NCI-H510A (cell line): ENCODE results near the gene TNFAIP2.
"Not testable (repeated sequence)": the region's sequence is repeated elsewhere in the genome, so short reads cannot be mapped to it uniquely, and the experiment has no call there.

Experiments
- DNase-seq: peaks from one replicate; lab custom pipeline; 2025; lab: John Stamatoyannopoulos, UW

Gene TNFAIP2

DNA sequence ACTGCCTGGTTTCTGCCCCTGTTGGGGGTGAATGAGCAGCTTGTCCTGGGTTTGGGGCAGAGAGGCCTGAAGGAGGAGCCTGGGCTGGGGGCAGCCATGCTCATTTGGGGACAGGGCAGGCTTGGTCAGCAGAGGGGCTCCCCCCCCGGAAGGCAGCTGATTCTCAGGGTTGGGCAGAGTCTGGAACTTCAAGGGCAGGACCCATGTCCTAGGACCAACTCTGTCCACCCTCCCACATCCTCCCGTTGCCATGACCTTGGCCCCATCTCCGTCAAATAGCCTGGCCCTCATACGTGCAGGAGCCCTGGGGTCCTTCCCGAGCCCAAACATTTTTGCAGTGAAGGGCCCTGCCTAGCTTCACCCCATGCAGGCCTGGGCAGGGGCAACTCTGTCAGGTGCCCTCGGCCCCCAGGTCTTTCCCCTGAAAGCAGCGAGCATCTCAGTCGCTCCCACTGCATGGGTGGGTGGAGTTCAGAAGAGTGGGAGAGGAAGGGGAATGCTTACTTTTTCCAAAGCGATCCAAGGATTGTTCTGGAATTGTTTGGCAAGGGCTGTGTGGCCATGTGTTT, 32.6 kb downstream of the TNFAIP2 start:
- no peak for DNase-seq

DNA sequence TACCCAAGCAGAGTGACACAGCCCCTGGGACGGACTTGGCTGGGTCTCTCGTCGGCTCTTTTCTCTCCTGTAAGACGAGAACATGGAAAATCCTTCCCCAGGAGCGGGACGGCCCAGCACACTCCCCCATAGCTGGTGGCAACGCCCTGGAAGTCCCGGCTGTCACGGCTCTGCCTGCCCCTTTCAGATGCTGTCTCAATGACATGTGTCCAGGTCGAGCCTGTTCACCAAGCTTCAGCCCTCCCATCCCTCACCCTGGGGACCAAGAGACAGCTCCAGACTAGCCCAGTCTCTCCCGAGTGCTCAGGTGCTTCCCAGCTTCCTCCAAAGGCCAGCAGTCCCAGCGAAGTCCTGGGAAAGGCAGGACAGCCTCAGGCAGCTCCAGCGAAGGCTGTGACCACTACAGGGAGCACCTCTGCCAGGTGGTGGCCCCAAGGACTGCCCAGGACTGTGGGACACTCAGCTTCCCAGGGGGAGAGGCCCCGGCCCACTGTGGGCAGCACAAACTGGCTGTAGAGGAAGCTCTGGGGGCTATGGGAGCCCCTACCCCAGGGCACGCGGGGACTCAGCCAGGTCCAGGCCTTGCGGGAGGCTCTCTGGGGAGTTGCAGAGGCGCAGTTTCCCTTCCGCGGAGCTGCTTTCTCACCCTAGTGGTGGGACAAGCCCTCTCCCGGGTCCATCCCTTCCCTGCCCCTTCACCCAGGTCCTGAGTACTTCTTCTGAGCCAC, 33.6 kb downstream of the TNFAIP2 start:
- DNase-seq: no peak

DNA sequence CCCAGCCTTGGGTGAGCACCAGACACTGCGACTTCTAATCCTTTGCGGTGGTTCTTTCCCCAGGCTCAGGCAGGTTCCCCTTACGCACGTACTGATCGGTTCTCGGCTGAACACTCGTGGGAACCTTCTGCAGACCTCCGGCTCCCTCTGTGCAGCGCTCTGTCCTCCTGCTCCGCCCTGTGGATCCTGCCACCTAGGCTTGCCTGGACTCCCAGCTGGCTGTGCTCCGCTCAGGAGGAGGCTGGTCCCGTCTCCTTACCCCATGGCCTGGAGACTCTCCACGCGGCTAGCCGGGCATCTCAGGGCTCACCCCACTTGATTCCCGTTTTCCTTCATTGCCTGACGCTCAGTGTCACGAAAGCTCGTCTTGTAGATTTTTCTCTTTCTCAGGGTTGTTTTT, 34.7 kb downstream of the TNFAIP2 start:
- no peak for DNase-seq

DNA sequence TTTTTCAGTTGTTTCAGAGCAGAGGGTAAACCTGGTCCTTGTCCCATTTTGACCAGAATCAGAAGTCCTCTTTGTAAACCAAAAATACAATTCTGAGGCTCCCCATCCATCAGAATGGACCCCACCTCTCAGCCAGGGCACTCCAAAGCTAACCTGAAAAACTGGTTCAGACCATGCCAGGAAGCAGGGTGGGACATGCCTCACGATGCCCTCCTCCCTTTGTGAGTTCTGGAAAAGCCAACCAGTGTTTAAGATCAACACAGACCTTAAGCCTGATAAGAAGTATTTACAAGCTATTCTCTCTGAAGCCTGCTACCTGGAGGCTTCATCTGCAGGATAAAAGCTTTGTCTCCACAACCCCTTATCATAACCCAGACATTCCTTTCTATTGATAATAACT, 35.4 kb downstream of the TNFAIP2 start:
- no peak for DNase-seq

DNA sequence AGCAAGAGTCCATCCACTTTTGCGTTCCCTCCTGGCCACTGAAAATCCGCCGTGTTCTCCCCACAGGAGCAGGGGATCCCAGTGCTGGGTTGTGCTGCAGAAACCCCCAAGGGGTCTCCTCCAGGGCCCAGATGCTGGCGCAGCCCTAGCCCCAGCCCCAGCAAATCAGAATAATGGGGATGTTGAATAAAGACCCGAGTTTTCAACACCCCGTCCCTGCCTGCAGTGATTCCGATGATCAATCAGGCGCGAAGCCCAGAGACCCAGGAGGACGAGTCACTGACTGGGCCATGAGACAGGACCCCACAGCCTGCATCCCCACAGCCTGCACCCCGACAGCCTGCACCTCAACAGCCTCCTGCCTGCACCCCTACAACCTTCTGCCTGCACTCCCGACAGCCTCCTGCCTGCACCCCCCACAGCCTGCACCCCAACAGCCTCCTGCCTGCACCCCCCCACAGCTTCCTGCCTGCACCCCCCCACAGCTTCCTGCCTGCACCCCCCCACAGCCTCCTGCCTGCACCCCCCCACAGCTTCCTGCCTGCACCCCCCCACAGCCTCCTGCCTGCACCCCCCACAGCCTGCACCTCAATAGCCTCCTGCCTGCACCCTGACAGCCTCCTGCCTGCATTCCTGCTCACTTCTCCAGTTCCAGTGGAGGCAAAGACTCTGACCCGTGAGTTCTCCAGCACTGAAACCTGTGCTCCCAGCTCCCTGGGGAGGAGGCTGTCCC, 37.2 kb downstream of the TNFAIP2 start:
- no peak for DNase-seq

DNA sequence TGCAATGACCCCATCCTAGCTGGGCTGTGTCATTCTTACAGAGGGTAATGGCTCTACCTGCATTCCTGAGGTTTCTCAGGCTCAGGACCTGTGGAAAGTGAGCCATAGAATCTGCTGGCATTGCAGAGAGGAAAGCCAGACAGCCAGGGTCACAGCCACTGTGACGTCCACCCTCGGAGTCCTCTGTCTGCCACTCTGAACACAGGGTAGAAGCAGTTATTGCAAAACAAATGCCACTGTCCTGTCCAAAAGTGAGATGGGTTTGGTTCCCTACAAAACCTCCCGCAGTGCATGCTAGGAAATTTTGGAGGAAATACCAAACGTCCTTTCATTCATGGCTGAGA, 37.8 kb downstream of the TNFAIP2 start:
- no peak for DNase-seq

DNA sequence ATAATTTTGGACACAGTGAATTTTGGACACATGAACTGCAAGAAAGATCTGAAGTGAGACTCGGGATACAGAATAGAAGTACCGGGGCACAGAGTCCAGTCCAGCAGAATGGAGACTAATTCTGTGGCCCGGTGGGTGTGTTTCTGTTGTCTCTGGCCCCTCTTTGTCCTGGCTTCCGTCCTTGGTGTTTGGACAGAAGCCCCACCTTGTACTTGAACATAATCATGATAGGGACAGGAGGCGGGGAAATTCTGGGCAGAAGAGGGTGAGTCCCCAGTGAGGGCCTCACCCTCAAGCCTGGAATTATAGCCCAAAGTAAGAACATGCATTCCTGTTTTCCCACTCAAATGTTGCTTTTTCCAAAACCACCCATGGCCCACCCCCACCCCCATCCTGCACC, 39.9 kb downstream of the TNFAIP2 start:
- no peak for DNase-seq

DNA sequence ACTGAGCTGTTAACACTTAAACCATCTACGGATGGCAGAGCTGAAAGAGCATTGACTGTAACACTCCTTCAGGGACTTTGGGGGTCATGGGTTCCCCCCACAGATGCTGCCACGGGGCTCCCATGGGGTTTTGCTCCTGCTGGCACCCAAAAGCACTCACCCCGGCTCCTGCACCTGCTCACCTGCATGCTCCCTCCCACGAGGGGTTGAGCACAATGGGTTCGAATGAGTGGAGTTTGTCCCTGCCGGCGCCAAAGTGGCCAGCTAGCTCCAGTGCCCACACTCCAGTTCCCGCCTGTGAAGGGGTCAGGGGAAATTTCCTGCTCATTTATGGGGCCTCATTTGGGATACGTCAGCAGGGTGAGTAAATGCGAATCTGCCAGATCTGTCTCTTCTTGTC, 40.7 kb downstream of the TNFAIP2 start:
- DNase-seq: no peak

DNA sequence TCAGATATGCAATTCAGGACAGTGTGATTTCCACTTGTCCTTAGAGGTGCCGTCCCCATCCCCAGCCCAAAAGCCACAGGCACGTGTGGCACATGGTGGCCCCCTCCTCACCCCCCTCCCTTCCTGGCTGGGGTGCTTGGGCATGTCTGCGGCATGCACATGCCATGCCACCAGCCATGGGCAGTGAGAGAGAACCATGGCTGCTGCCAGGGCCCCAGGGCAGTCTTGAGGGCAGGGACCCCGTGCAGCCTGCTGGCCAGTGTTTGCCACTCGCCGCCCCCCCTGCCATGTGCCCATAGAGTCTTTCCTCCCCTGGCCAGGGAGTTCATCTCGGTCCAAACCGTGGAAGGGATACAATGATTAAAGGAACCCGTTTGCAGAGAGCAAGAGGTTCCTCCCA, 41.5 kb downstream of the TNFAIP2 start:
- DNase-seq: no peak

DNA sequence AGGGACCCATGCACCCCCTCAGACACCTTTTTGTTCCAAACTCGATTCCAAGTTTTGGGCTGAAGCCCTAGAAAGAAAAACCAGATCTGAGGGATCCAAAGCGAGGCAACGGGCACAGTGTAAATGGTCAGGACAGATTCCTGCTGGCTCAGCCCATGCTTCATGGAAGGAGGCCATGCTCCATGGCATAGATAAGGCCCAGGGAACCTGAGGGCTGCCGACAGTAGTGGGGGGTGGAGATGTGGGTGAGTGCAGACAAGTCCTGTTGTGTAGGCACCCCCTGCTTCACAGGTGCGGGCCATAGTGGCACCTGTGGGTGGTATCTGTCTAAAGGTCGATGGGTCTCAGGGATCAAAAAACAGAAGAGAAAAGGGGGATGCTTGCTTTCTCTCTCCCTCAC, 42.1 kb downstream of the TNFAIP2 start:
- DNase-seq: no peak

DNA sequence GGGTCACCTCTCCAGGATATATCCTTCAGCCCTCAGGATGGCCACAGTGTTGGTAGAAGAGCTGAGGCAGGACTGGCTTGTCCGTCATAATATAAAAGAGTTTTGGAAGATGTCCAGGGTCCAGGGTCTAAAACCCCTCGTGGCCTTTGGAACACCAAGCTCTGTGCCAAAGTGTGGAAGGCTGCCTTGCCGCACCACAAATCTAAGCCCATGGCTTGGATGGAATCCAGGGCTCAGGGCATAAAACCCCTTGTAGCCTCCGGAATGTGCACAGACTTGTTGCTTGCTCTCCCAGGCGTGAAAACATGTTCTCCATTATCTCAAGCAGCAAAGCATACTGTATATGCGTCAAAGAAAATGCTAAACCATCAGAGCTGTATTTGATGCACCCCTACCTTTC, 46.7 kb downstream of the TNFAIP2 start:
- no peak for DNase-seq

DNA sequence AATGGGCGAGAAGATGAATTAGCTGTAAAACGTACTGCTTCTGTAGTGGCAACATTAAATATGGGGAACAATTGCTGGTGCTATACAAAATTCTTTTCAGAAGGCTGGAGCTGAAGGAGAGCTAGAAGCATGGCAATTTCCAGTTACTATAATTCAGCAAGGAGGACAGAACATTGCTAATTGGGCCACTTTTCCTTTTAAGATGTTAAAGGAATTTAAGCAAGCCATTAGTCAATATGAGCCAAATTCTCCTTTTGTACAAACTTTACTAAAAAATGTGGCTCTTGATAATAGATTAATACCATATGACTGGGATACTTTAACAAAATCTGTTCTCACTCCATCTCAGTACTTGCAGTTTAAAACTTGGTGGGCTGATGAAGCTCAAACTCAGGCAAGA, 47.9 kb downstream of the TNFAIP2 start:
- DNase-seq: not testable (repeated sequence)

DNA sequence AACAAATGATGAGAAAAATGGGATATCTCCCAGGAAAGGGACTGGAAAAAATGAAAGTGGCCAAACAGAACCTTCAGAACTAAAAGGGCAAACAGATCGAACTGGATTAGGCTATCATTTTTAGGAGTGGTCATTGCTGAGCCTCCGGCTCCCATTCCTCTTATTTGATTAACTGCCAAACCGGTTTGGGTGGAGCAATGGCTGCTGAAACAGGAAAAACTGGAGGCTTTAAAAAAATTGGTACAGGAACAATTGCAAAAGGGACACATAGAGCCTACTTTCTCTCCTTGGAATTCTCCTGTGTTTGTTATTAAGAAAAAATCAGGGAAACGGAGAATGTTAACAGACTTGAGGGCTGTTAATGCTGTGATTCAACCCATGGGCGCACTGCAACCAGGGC, 49.7 kb downstream of the TNFAIP2 start:
- DNase-seq: no peak

DNA sequence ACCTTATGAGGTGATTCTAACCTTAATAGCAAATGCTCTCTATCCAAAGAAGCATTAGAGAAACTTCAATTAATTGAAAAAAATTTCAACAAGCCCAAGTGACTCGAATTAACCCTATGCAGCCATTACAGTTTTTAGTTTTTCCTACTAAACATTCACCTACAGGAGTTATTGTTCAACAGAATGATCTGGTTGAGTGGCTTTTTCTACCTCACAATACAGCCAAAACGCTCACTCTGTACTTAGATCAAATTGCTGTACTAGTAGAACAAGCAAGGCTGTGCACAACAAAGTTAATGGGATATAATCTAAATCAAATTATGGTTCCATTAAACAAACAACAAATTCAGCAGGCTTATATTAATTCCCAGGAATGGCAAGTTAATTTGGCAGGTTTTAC, 50.6 kb downstream of the TNFAIP2 start:
- not testable (repeated sequence) for DNase-seq

DNA sequence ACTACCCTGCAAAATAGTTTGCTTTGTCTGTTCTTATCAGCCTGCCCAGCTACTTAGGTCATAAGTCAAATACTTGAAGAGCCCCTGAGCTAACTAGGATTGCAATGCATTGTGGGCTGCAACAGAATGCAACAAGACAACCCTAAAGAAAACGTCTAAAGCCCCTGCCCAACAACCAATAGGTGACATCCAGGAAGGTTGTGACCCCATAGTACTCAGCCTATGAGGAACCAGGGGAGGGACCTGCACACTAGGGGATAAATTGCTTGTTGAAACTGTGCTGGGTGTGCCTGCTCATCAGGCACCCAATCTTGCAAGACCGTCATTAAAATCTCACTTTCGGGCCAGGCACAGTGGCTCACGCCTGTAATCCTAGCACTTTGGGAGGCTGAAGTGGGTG, 52.9 kb downstream of the TNFAIP2 start:
- DNase-seq: not testable (repeated sequence)

DNA sequence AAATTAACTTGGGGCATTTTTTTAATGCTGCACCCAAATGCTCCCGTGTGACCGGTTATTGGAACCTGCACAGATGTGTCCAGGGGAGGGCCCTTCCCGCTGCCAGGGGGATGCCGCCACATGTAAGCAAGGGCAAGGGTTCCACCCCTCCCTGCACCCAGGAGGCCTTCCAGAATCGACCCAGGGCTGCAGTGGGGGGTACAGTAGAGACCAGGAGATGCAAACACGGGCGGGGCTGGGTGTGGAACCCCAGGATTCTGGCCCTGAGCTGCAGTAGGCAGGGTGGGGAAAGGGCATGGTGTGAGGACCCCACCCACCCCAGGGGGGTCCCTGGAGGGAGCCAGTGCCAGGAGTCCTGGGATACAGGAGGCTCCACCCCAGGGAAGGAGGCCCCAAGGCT, 54.1 kb downstream of the TNFAIP2 start:
- DNase-seq: no peak

DNA sequence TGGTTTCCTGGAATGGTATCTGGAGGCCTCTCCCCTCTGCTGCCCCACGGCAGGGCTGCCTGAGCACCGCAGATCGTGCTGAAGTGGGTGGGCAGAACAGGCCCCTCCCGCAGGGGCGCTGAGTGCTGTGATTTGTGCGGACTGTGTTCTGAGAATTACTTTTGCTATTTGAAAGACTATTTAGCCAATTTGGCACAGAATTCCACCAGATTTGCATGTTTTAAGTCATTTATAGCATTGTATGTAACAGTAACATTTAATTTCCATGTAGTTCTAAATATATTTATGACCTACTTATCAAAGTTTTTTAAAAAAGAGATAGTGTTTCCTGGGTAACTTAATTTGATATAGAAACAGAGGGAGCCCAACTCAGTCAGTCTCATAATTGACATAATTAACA, 55.3 kb downstream of the TNFAIP2 start:
- no peak for DNase-seq

DNA sequence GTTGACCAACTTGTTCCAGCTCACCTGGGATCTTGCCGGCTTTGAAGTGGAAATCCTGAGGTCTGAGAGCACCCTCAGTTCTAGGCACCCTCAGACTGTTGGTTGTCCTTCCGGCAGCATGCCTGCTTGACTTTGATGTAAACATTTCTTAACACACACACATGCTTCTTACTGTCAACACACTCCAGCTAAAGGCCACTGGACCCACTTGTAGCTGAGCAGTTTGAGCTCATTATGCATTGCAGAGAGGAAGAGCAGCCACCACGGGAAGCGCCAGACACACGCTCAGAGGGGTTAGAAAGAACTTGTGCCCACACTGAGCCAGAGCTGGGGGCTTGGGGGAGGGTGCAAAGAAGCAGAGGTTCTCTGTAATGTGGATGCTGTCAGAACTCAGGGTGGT, 55.8 kb downstream of the TNFAIP2 start:
- no peak for DNase-seq

DNA sequence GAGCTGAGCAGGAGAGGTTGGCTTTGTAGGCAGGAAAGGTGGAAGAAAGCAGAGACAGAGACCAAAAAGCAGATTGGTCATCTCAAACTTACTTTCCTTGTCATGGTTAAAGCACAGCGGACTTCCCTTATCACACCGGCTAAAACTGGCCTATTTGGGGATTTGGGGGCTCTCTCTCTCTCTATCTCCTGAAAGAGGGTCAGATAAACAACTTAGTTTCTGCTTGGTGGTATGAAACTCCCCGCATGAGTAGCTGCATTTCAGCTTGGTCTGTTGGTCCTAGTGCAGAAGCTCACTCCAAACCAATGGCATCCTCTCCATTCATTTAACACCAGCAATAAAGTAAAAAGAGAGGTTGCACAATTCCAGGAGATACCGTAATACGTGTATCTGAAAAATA, 57.1 kb downstream of the TNFAIP2 start:
- DNase-seq: no peak

DNA sequence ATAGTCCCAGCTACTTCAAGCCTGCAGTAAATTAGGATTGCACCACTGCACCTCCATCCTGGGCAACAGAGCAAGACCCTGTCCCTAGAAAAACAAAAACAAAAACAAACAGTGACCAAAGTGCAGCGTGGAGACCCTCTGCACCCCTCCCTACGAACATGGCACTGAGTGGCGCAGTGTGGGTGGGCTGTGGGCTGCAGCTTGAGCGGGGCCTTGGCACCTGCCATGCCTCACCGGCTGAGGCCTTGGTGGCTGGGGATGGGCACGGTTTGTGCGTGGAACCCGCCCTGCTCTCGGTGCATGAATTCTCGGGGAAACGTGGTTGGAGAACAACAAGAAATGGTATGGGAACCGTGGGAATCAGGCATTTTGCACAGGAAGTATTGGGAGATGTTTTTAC, 60.8 kb downstream of the TNFAIP2 start:
- no peak for DNase-seq

DNA sequence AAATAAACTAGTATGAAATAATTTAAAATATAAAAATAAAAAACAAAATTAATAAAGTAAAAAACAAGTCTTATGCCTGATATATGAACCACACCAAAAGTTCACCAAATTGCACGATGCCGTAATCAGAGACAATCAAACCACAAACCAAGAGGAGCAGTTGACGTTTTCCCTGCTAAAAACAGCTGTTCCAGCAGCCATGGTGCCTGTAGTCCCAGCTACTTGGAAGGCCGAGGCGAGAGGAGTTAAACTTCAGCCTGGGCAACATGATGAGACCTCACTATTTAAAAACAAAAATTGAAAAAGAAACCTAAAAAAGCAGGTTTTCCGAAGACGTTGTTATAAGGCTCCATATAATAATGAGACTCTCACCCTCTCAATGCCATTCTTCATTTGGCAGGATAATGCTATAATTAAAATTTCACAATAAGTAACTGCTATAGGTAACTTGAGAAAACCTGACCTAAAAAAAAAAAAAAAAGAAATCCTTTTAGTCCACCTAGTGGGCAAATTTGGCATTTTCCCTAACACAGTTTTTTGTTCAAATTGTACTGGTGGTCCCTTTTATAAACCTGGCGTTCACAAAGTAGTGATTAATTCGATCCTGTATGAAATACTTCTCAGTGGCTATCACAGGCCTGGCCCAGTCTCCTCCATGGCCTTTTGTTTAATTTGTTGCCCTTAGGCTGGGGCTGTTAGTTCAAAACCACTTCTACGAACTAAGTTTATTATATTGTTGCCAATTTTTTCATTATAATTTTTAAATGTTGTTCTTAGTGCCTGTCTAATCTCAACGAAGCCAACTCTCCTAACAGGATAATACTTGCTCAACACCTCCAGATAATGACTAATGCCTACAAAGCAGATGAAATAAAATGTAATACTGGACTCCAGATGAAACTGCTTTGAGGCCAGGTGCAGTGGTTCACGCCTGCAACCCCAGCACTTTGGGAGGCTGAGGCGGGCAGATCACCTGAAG, 62.1 kb downstream of the TNFAIP2 start:
- no peak for DNase-seq

DNA sequence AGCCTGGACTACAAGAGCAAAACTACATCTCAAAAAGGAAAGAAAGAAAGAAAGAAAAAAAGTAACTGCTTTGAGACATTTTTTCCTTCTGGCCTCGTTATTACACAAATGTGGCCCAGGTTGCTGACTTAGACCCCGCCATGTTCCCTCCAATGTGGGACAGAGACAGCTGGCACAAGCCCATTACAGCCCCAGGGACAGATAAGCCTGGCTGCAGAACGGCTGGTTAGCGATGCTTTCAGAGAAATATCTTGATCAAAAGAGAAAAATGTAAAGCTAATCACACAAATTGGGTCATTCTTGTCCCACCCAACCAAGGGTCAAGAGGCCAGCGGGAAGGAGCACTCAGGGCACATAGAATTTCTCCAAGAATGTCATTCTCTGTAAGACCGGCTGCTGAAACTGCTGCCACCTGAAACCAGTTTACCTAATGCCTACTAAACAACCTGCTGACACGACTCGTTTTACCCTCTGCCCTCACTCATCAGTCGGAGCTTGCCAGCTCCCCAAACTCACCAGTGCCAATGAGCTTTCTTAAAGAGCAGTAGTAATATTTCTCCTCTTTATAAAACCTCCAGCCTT, 63.1 kb downstream of the TNFAIP2 start:
- DNase-seq: no peak
